WTC11 (cell line): Measurements from ENCODE around the gene SRP14.
A peak's percentile ranks its signal among the peaks of the same experiment; 100 is the strongest.

Source experiments
- ESRRA ChIP-seq: sonication (generic); formaldehyde crosslinking; IDR thresholded peaks from 2 replicates; pipeline ENCODE4 v1.8.1; 2022; ENCODE audit warnings: mild to moderate bottlenecking, missing genetic modification reagents, borderline replicate concordance
- GABPB1 ChIP-seq: sonication (generic); formaldehyde crosslinking; IDR thresholded peaks from 2 replicates; pipeline ENCODE4 v1.8.1; 2023; ENCODE audit warnings: mild to moderate bottlenecking, missing genetic modification reagents
- NR1H2 ChIP-seq: sonication (generic); formaldehyde crosslinking; IDR thresholded peaks from 2 replicates; pipeline ENCODE4 v1.9.0; 2021; ENCODE audit warnings: mild to moderate bottlenecking, moderate library complexity, missing genetic modification reagents
- TF ChIP-seq, protein P1 (sequence below): fragments of 200-600 bp; IDR thresholded peaks from 2 replicates; pipeline ENCODE4 v1.8.0; 2022; ENCODE audit warnings: antibody characterized with exemption
- TF ChIP-seq, protein P2 (sequence below): sonication (generic); formaldehyde crosslinking; conservative IDR thresholded peaks from 2 replicates; pipeline ENCODE4 v1.8.1; 2023; ENCODE audit warnings: mild to moderate bottlenecking, low read depth, missing genetic modification reagents, moderate library complexity
- TF ChIP-seq, protein P3 (sequence below): sonication (generic); formaldehyde crosslinking; conservative IDR thresholded peaks from 2 replicates; pipeline ENCODE4 v1.8.1; 2022; ENCODE audit warnings: mild to moderate bottlenecking, missing genetic modification reagents
- TF ChIP-seq, protein P4 (sequence below): sonication (generic); formaldehyde crosslinking; IDR thresholded peaks from 2 replicates; pipeline ENCODE4 v1.8.0; 2022; ENCODE audit warnings: mild to moderate bottlenecking, missing genetic modification reagents

DNA sequence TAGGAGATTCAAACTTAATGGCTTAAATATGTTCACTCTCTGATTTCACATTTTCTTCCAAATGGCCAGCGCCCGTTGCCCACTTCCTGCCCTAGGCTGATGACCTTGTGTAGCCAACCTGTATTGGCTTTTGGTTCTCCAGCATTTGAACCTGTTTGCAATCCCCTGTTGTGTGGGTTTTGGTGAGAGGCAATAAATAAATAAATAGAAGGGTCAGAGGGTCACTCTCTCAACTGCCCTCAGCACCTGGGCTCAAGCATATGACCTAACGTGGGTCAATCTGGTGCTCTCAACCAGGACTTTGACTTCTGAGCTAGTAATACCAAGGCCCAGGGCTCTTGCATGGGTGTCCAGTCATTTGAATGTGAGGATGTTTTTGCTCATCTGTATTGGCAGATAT, 1.8 kb upstream of the SRP14 start:
- TF ChIP-seq, protein P1, sequence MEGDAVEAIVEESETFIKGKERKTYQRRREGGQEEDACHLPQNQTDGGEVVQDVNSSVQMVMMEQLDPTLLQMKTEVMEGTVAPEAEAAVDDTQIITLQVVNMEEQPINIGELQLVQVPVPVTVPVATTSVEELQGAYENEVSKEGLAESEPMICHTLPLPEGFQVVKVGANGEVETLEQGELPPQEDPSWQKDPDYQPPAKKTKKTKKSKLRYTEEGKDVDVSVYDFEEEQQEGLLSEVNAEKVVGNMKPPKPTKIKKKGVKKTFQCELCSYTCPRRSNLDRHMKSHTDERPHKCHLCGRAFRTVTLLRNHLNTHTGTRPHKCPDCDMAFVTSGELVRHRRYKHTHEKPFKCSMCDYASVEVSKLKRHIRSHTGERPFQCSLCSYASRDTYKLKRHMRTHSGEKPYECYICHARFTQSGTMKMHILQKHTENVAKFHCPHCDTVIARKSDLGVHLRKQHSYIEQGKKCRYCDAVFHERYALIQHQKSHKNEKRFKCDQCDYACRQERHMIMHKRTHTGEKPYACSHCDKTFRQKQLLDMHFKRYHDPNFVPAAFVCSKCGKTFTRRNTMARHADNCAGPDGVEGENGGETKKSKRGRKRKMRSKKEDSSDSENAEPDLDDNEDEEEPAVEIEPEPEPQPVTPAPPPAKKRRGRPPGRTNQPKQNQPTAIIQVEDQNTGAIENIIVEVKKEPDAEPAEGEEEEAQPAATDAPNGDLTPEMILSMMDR, result no peak
- TF ChIP-seq ESRRA (CRISPR knock-in tag) (no peak), NR1H2 (CRISPR knock-in tag) (no peak), GABPB1 (CRISPR knock-in tag) (0 out of 2 replicates have a peak, but pooled peaks have one; percentile 30)
- TF ChIP-seq, protein P2, sequence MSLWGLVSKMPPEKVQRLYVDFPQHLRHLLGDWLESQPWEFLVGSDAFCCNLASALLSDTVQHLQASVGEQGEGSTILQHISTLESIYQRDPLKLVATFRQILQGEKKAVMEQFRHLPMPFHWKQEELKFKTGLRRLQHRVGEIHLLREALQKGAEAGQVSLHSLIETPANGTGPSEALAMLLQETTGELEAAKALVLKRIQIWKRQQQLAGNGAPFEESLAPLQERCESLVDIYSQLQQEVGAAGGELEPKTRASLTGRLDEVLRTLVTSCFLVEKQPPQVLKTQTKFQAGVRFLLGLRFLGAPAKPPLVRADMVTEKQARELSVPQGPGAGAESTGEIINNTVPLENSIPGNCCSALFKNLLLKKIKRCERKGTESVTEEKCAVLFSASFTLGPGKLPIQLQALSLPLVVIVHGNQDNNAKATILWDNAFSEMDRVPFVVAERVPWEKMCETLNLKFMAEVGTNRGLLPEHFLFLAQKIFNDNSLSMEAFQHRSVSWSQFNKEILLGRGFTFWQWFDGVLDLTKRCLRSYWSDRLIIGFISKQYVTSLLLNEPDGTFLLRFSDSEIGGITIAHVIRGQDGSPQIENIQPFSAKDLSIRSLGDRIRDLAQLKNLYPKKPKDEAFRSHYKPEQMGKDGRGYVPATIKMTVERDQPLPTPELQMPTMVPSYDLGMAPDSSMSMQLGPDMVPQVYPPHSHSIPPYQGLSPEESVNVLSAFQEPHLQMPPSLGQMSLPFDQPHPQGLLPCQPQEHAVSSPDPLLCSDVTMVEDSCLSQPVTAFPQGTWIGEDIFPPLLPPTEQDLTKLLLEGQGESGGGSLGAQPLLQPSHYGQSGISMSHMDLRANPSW (CRISPR knock-in tag), result no peak
- TF ChIP-seq, protein P3, sequence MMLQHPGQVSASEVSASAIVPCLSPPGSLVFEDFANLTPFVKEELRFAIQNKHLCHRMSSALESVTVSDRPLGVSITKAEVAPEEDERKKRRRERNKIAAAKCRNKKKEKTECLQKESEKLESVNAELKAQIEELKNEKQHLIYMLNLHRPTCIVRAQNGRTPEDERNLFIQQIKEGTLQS (CRISPR knock-in tag), result no peak
- TF ChIP-seq, protein P4, sequence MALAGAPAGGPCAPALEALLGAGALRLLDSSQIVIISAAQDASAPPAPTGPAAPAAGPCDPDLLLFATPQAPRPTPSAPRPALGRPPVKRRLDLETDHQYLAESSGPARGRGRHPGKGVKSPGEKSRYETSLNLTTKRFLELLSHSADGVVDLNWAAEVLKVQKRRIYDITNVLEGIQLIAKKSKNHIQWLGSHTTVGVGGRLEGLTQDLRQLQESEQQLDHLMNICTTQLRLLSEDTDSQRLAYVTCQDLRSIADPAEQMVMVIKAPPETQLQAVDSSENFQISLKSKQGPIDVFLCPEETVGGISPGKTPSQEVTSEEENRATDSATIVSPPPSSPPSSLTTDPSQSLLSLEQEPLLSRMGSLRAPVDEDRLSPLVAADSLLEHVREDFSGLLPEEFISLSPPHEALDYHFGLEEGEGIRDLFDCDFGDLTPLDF (CRISPR knock-in tag), result no peak
